GM12865 (cell line): ENCODE data around the gene HTR3A.
A peak's percentile ranks its signal among the peaks of the same experiment; 100 is the strongest.

Experiments used
- DNase-seq: peaks from one replicate; pipeline ENCODE4 v3.0.0; 2010; ENCODE audit warnings: low read depth
- H3K4me3 ChIP-seq: 2 replicates; pipeline ENCODE4 v1.5.1; 2011; ENCODE audit warnings: mild to moderate bottlenecking, low read depth, low read length, control low read depth
- TF ChIP-seq, protein P1 (sequence below): IDR thresholded peaks from 2 replicates; pipeline ENCODE4 v1.5.1; 2011; ENCODE audit warnings: low read length, control low read depth, low read depth, inconsistent platforms; ENCODE audit not compliant: insufficient read depth; ENCODE audit errors: missing control alignments

HTR3A gene

DNA sequence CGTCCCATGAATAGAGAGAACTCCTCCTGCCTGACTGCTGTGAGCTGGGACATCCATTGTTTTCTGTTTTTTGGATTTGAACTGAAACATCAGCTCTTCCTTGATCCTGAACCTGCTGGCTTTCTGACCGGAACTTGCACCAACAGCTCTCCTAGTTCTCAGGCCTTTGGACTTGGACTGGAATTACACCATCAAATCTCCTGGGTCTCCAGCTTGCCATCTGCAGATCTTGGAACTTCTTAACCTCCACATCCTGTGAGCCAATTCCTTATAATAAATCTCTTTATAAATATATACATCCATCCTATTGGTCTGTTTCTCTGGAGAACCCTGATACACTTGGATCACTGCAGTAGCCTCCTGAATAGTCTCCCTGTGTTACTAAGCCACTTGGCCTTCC, 42.1 kb downstream of the HTR3A start:
- TF ChIP-seq, protein P1, sequence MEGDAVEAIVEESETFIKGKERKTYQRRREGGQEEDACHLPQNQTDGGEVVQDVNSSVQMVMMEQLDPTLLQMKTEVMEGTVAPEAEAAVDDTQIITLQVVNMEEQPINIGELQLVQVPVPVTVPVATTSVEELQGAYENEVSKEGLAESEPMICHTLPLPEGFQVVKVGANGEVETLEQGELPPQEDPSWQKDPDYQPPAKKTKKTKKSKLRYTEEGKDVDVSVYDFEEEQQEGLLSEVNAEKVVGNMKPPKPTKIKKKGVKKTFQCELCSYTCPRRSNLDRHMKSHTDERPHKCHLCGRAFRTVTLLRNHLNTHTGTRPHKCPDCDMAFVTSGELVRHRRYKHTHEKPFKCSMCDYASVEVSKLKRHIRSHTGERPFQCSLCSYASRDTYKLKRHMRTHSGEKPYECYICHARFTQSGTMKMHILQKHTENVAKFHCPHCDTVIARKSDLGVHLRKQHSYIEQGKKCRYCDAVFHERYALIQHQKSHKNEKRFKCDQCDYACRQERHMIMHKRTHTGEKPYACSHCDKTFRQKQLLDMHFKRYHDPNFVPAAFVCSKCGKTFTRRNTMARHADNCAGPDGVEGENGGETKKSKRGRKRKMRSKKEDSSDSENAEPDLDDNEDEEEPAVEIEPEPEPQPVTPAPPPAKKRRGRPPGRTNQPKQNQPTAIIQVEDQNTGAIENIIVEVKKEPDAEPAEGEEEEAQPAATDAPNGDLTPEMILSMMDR = no peak
- H3K4me3 ChIP-seq = no peak overlapping the region
- no peak for DNase-seq

GRCh38 chr11:114017723-114018122, 42.8 kb downstream of the HTR3A start:
- DNase-seq = no peak
- no peak overlapping the region for H3K4me3 ChIP-seq
- TF ChIP-seq, protein P1 = no peak

- TF ChIP-seq, protein P1 = no peak
- DNase-seq = no peak
- no peak overlapping the region for H3K4me3 ChIP-seq
These were observed 44.1 kb downstream of the HTR3A start for GRCh38 chr11:114019046-114019445.

GRCh38 chr11:114019574-114019973, 44.7 kb downstream of the HTR3A start:
- TF ChIP-seq, protein P1 = no peak
- DNase-seq = no peak
- no peak overlapping the region for H3K4me3 ChIP-seq

- TF ChIP-seq, protein P1 = no peak
- H3K4me3 ChIP-seq = no peak overlapping the region
- no peak for DNase-seq
These were observed 50.5 kb downstream of the HTR3A start for GRCh38 chr11:114025329-114025907.

GRCh38 chr11:114026355-114026754, 51.4 kb downstream of the HTR3A start:
- DNase-seq = peak; percentile 18
- H3K4me3 ChIP-seq = no peak overlapping the region
- TF ChIP-seq, protein P1 = no peak

DNA sequence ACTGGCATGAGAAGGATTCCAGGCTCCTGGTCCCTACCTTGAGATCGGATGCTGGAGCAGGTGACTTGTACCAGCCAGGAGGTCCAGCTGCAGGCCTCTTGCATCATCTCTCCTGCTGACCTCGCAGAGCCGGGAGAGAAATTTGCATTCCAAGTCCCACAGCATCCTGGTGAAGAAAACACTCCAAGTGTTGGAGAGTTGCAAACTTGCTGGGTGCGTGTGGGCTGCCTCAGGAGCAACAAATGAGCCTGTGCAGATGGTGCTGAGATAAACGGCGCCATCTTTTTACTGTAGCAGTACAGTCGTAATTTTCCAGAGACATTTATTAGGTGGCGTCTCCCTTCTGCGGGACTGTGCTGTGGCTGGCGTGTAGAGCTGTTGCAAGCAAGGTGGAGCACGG, 52.5 kb downstream of the HTR3A start:
- TF ChIP-seq, protein P1 = no peak
- H3K4me3 ChIP-seq = no peak overlapping the region
- no peak for DNase-seq
